Midbrain (tissue), 1 donor: ENCODE measurements around the gene DYSF.

Experiments used
- DNase-seq: peaks from one replicate; lab custom pipeline; 2025; lab: John Stamatoyannopoulos, UW

Gene DYSF

DNA sequence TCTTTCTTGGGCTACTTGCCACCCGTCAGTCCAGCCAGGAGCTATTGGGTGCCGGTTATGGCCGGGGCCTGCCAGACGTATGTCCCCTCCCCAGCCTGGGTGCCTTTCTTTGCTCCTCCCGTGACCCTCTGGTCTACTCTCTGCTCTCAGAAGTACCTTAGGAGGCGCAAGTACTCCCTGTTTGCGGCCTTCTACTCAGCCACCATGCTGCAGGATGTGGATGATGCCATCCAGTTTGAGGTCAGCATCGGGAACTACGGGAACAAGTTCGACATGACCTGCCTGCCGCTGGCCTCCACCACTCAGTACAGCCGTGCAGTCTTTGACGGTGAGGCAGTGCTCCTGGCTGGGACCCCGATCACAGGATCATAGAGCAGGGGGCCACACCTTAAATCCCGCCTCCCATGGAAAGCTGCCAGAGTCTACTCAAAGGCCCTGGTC, 99.5 kb downstream of the DYSF start:
- no peak for DNase-seq

DNA sequence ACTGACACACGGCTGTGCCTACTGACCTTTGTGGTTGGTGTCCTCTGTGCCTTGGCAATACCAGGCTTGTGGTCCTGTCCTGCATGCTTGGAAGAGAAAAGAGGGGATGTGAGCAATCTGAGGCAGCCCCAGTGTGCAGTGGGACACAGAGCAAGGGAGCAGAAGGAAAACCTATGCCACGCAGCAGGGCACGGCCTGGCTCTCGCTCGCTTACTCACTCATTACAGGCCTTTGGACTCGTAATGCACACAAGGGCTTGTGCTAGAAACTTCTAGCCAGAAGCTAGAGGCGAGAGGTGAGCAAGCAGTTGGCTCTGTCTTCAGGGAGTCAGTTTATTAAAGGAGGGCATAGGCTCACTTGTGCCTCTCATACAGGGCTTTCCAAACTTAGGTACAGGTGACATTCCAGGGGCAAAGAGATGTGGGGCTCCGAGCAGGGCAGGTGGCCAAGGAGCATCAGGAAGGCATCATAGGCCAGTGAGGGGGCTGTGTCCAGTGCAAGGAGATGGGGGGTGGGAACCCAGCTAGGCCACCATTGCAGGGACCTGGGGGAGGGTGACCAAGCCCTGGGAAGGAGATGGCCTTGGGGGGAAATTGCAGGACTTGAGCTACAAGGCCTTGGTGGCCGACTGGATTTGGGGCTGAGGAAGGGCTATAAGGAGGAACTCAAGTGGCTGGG, 100.8 kb downstream of the DYSF start:
- DNase-seq, result no peak

DNA sequence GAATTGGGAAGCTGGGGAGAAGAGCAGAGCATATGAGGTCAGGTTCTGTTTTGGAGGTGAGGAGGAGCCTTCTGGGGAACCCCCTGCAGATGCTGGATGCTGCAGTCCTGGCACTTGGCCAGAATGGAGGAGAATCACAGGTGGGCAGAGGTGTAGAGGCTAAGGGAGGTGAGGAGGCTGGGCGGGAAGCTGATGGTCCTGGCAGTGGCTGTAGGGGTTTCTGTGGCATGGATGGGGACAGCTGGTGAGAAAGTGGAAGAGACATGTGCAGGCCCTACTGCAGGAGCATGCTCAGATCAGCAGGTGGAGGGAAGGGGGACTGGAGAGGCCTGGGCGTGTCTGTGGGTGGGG, 101.3 kb downstream of the DYSF start:
- no peak for DNase-seq

GRCh38 chr2:71555798-71556454, 102.6 kb downstream of the DYSF start:
- no peak for DNase-seq

DNA sequence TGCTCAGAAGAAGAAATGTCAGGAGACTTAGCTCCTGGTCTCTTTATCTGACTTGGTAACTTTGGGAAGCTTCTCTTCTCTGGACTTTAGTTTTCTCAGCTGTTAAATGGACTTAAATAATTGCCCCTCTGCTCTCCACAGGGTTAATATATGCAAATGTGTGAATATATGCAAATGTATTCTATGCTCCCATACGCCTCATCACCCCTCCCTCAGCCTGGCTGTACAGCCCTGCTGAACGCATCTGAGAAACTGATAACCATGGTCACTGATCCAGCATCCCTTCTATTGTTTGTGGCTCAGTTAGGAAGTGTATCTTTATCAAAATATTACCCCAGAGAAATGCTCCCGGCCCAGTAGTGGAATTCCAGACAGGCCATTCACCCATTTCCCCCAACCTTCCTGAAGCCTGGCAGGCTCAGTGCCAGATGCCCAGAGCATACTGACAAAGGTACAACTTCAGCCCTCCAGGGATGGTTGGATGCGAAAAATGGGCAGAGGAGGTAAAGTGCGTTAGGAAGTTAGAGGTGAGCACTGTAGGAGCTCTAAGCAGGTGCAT, 103.4 kb downstream of the DYSF start:
- no peak for DNase-seq

DNA sequence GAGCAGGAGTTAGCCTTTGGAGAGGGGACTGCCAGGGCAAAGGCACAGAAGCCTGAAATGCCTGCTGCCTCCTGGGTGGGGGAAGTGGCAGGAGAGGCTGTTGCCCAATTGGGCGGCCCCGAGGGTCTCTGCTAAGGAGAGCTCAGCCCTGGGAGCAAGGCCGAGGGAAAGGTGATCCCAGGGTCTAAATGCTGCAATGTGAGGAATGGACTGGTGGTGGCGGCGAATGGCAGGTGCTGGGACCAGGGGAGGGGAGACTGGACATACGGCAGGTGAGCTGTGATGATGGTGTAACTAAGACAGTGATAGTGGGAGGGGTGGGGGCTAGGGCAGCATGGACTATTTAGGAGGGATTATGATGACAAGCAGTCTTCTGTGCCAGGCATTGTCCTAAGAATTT, 104.0 kb downstream of the DYSF start:
- no peak for DNase-seq

DNA sequence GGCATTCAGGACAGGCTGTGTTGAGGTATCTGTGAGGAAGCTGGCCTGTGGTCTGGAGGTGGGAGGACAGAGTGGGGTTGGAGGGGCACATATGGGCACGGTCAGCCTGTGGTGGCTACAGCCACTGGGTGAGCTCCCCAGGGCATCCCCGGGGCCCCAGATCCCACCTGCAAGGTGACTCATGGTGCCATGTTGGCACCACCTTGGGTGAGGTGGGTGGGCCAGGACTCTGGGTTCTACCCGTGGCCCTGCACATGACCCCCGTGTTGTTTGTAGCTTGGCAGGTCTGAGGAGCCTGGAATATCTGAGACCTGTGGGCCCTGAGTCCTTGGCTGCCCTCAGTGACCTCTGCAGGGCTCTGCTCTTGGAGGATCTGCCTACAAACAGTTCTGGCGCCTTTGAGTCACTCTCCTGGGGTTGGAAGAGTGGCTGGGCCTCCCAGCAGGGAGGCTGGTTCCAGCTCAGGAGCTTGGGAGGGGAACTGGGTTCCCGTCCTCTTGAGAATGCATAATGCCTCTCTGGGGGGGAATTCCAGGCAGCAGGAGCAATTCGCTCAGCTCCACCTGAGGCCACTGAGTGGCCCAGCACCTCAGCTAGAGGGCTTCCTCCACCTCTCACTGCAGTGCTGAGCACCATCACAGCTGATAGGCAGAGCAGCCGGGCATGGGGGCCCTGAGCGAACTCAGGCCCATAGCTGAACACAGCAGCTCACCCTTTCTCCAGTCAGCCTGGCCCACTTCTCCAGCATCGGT, 105.1 kb downstream of the DYSF start:
- no peak for DNase-seq

DNA sequence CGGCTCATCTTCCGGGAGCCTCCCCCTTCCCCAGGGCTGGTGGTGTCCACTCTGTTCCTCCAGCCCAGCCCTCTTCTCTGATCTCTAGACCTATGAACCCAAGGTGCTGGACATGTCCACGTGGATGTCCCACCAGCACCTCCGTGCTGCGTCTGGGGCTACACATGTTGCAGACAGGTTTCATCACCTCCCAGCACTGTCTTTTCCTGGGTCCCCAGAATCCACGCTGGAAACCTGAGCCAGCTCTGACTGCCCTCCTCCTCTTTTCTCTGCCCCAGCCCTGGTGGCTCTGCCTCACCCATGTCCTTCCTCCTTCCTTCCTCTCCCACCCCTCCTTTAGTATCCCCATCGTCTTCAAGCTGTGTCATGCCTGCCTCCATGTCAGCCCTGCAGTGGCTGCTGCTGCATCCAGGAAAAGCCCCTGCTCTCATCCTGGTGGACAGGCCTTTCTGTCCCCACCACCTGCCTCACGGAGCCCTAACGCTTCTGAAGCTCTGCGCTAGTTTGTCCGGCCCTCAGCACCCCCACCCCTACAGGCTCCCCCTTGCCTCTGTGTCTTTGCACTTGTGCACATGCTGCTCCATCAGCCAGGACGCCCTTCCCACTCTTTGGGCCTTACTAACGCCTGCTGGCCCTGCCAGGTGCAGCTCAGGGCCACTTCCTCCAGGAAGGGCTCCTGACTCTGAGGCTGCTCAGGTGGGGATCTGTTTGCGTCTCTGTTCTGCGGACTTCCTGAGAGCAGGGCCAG, 105.9 kb downstream of the DYSF start:
- no peak for DNase-seq

- no peak for DNase-seq
Observed at GRCh38 chr2:71559828-71560637, 106.7 kb downstream of the DYSF start.

DNA sequence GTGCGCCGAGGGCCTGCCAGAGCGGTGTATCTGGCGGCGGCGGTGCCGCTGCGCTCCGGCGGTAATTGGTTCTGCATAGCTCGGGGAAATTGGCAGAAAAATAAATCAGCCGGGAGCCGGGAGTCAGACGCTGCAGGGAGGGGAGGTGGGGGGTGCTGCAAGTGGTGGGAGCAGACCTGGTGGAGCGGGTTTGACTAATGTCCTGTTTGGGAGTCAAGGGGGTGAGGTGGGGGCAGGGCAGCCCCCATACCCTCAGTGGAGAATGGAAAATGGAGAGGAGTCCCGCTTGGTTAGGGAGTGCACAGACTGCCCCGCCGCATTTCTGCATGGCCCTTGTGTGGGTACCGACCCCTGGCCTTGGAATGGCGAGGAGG, 107.3 kb downstream of the DYSF start:
- DNase-seq, result no peak

DNA sequence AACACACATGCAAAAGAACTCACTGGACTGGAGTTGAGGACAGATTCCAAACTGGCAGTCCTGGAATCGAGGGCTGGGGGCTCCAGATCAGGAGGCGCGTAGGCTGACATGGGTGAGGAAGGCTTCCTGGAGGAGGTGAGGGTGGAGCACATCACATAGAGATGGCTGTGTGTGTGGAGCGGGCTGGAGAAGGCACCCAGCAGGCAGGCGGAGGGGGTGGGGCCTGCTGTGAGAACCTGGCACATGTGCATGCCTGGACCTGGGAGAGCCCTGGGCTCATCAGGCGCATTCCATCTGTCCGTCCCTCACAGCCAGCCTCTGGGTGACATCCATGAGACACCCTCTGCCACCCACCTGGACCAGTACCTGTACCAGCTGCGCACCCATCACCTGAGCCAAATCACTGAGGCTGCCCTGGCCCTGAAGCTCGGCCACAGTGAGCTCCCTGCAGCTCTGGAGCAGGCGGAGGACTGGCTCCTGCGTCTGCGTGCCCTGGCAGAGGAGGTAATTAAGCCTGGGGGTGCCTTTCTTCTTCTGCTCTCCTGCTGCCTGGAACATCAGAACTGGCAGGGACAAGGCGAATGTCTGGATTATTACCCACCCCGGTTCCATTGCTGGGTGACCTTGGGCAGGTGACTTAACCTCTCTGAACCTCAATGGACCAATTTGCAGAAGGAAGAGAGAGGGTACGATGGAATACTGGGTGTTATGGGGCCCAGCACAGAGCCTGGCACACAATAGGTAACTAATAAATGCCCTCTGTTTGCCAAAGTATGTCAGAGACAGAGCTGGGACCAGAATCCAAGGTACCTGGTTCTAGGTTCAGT, 108.3 kb downstream of the DYSF start:
- no peak for DNase-seq

- DNase-seq, result no peak
Observed at GRCh38 chr2:71562518-71562917, 109.2 kb downstream of the DYSF start.

GRCh38 chr2:71563872-71564271, 110.5 kb downstream of the DYSF start:
- DNase-seq, result no peak

DNA sequence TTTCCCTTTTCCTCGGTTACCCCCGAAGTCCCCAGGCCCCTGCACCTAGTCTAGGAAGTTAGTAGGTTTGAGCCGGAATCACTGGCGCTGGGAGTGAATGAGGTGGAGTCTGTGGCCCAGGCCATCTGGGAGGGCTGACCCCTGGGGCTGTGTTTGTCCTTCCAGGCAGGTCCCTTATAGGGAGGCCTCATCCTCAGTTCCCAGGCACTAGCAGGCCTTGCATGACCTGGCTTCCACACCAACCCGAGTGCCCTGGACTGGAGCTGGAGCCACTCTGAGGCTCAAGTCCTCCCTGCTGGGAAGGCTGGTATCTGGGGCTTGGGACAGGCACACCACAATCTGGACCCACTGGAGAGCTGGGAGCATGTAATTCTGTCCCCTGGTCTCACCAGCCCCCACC, 111.0 kb downstream of the DYSF start:
- DNase-seq, result no peak

DNA sequence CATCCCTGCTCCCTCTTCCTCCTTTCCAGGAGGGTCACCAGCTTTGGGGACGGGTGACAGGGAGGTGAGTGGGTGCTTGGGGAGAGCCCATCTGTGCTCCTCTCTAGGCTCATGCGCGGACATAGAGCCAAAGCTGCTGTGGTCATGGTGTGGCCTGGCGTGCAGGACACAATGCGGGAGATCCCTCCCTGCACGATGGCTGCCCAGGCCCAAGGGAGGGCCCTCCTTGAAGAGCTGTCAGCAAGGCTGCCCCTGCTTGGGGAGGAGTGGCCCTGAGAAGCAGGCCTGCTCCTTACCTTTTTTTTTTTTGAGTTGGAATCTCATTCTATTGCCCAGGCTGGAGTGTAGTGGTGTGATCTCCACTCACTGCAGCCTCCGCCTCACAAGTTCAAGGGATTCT, 111.4 kb downstream of the DYSF start:
- DNase-seq, result no peak

DNA sequence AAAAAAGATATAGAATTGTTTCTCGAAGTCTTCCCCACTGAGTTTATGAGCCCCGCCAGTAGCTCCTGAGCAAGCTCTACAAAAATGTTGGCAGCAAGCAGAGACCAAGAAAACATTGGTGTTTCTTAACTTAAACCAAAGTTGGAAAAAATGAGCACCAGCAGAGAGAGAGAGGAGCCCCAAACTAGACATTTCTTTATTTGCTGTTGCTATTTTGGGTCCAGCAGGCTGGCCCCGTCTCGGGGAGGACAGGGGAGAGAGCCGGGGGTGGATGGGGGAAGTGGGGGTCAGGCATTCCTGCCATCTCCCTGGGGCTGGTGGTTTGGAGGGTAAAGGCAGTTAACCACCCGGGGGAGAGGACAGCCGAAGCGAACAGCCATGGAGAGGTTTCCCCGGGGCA, 113.0 kb downstream of the DYSF start:
- DNase-seq, result no peak

DNA sequence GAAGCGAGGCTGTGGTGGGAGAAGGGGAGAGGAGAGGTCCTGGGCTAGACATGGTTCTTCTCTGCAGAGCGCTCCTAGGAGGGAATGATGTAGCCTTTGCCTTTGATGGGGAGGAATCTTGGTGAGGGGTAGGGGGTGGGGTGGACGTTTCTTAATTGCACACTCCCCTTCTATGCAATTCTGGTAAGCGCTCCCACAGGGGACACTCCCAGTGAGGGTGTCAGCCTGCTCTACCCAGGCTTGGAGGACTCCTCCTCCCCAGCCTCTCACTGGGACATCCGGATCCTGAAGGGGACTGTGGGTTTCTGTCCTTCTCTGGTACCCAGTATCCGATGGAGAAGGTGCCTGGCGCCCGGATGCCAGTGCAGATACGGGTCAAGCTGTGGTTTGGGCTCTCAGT, 114.3 kb downstream of the DYSF start:
- DNase-seq, result no peak

DNA sequence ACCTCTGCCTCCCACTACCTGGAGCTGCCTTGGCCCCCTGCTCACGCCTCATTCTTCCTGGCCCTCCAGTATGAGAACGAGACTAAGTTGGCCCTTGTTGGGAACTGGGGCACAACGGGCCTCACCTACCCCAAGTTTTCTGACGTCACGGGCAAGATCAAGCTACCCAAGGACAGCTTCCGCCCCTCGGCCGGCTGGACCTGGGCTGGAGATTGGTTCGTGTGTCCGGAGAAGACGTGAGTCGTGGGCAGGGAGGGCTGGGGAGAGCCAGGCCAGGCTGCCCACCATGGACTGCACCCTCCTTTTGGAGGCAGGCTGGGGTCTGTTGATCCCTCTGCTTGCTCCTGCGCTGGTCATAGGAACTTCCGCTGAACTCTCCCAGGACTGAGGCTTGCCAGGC, 114.7 kb downstream of the DYSF start:
- DNase-seq, result no peak

DNA sequence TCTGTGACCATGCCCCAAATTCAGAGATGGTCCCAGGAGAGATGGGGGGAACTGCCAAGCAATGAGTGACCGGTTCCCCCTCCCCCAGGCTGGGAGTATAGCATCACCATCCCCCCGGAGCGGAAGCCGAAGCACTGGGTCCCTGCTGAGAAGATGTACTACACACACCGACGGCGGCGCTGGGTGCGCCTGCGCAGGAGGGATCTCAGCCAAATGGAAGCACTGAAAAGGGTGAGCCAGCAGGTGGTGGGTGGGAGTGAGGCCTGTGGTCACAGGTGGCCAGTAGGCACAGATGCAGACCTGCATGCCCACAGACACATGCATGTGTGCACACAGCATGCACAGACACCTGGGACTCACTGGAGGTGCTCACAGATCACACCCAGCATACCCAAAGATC, 117.2 kb downstream of the DYSF start:
- no peak for DNase-seq

DNA sequence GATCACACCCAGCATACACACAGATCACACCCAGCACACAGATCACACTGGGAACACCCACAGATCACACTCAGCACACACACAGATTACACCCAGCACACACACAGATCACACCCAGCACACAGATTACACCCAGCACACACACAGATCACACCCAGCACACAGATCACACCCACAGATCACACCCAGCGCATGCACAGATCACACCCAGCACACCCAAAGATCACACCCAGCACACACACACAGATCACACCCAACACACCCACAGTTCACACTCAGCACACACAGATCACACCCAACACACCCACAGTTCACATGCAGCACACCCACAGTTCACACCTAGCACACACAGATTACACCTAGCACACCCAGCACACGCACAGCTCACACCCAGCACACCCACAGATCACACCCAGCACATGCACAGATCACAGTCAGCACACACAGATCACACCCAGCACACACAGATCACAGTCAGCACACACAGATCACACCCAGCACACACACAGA, 117.6 kb downstream of the DYSF start:
- DNase-seq, result no peak
